ENCODE measurements around the gene BCLAF1.

BCLAF1 gene

DNA sequence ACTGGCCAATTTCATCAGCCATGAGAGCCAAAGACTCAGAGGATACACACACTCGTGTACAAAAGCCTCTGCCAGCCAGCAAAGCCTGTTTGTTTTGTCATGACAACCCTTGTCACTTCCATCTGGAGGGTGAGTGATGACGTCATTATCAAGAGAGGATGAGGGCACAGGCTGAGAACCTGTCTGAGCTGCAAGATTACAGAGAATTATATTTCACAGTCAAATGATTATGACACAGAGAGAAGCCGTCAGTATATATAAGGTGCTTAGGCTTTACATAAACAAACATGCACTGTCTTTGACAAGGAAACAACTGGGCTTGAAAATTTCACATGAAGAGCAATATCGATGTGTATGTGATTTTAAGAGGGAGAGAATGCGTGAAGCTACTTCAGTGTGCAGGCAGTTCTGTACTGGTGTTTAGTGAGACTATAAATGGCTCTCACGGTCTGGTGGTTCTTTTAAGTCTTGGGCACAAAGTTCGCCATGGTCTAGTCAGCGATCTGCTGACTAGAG lies 36.5 kb upstream of the BCLAF1 start:
- Histone ChIP-seq H3K27ac (ENCODE audit: insufficient read depth, low read depth, low read length, poor library complexity, severe bottlenecking) (no peak overlapping the region), H3K4me3 (ENCODE audit: insufficient read depth, low read depth, low read length) (no peak overlapping the region), H3K27me3 (ENCODE audit: control insufficient read depth, insufficient read depth, low read length, poor library complexity, severe bottlenecking) (no peaks in the 10 kb centered on the region), H3K4me1 (ENCODE audit: control insufficient read depth, insufficient read depth, low read length) (peaks cover 2% of the 10 kb centered on the region), H3K36me3 (ENCODE audit: control insufficient read depth, insufficient read depth, low read length) (no peaks in the 10 kb centered on the region), H3K9me3 (ENCODE audit: control insufficient read depth, low read length) (no peaks in the 10 kb centered on the region)
- WGBS, 2 experiments: 87 to 91% methylated on average over 8 of the region's 8 CpGs

DNA sequence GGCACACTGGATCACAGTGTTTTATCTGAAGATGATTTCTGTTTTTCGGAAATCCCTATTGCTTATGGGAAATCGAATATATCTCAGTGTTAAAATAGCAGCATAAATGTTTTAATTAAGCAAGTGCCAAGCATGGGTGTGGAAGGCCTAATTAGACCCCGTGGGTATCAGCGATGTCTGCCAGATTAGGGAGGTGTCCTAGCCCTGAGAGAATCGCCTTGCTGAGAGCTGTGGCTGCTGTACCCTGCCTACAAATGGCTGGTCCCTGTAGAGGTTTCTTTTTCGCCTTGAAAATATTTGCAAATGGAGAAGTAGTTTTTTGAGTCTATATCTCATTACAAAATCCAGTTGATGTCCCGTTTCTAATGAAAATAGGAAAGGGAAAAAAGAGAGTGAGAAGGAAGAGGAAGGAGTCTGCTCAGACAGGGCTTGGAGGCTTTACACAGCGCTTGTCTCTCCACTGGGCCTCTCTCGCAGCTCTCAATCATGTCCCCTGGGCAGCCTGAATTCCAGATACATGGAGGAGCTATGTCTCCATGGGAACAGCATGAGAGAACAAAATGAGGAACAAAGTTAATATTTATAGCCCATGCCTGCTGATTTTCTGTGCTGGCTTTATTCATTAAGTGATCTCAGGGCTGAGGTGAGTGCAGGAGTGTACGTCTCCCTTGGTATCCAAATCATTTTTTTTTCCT lies 35.2 kb upstream of the BCLAF1 start:
- Histone ChIP-seq H3K9me3 (ENCODE audit: control insufficient read depth, low read length) (no peaks in the 10 kb centered on the region), H3K27me3 (ENCODE audit: control insufficient read depth, insufficient read depth, low read length, poor library complexity, severe bottlenecking) (no peaks in the 10 kb centered on the region), H3K4me1 (ENCODE audit: control insufficient read depth, insufficient read depth, low read length) (peaks cover 2% of the 10 kb centered on the region), H3K36me3 (ENCODE audit: control insufficient read depth, insufficient read depth, low read length) (no peaks in the 10 kb centered on the region), H3K27ac (ENCODE audit: insufficient read depth, low read depth, low read length, poor library complexity, severe bottlenecking) (peak overlapping the region; percentile 39), H3K4me3 (ENCODE audit: insufficient read depth, low read depth, low read length) (no peak overlapping the region)
- WGBS, 2 experiments: 83 to 89% methylated on average over 10 of the region's 10 CpGs

DNA sequence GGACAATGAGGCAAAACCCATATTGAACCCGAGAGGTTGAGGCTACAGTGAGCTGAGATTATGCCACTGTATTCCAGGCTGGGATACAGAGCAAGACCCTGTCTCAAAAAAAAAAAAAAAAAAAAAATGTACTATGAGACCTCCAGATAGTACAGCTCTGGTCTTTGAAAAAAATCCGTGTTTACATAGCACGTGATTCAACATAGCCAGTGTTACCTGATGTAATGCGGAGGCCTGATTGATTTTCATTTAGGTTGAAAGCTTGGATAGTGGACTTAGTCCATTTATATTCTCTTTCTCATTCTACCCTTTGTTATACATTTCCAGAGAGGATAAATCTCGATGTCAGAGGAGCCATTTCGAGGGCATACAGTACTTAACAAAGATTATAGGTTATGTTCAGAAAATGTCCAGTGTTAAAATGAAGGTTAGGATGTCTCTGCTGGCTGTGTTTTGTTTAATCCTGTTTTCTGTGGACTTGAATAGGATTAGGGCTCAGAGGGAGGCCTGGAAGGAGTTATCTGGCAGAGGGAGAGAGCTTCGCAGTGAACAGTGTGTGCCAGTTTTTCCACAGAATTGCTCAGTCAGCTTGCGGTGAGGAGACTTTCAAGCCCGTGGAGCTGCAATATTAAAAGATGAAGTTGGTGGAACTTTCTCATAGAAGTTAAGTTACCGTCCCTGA lies 33.9 kb upstream of the BCLAF1 start:
- WGBS, 2 experiments: 88 to 90% methylated on average over 10 of the region's 10 CpGs
- Histone ChIP-seq H3K4me1 (ENCODE audit: control insufficient read depth, insufficient read depth, low read length) (peaks cover 2% of the 10 kb centered on the region), H3K9me3 (ENCODE audit: control insufficient read depth, low read length) (no peaks in the 10 kb centered on the region), H3K36me3 (ENCODE audit: control insufficient read depth, insufficient read depth, low read length) (no peaks in the 10 kb centered on the region), H3K27me3 (ENCODE audit: control insufficient read depth, insufficient read depth, low read length, poor library complexity, severe bottlenecking) (no peaks in the 10 kb centered on the region), H3K27ac (ENCODE audit: insufficient read depth, low read depth, low read length, poor library complexity, severe bottlenecking) (no peak overlapping the region), H3K4me3 (ENCODE audit: insufficient read depth, low read depth, low read length) (no peak overlapping the region)

DNA sequence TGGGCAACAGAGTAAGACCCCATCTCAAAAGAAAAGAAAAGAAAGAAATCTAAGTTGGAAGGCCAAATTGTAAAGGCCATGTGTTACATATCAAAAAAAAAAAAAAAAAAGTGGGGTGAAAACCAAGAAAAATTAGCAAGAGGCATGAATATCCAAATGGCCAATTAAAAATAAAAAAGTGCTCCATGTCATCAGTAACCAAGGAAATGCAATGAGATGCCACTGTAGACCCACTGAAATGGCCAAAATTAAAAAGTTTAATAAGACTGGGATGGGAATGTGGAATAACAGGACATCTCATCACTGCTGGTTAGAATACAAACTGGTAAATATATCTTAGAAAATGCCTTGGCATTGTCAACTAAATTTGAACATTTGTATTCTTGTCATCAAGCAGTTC lies 30.1 kb upstream of the BCLAF1 start:
- Histone ChIP-seq H3K4me3 (ENCODE audit: insufficient read depth, low read depth, low read length) (no peak overlapping the region), H3K27ac (ENCODE audit: insufficient read depth, low read depth, low read length, poor library complexity, severe bottlenecking) (no peak overlapping the region), H3K36me3 (ENCODE audit: control insufficient read depth, insufficient read depth, low read length) (no peaks in the 10 kb centered on the region), H3K9me3 (ENCODE audit: control insufficient read depth, low read length) (no peaks in the 10 kb centered on the region), H3K27me3 (ENCODE audit: control insufficient read depth, insufficient read depth, low read length, poor library complexity, severe bottlenecking) (no peaks in the 10 kb centered on the region), H3K4me1 (ENCODE audit: control insufficient read depth, insufficient read depth, low read length) (peaks cover 2% of the 10 kb centered on the region)

DNA sequence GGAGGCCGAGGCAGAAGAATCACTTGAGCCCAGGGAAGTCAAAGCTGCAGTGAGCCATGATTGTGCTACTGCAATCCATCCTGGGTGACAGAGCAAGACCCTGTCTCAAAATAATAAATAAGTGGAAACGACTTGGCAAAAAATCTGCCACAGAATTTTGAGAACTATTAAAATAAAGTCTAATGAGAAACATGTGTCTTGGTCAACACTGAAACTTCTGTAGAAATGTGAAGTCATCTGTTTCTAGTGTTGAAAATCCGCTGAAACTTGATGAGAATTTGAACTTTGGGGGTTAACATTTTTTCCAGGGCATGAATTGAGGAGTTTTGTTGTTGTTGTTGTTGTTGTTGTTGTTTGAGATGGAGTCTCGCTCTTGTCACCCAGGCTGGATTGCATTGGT lies 29.0 kb upstream of the BCLAF1 start:
- Histone ChIP-seq H3K4me3 (ENCODE audit: insufficient read depth, low read depth, low read length) (no peak overlapping the region), H3K36me3 (ENCODE audit: control insufficient read depth, insufficient read depth, low read length) (no peaks in the 10 kb centered on the region), H3K4me1 (ENCODE audit: control insufficient read depth, insufficient read depth, low read length) (peaks cover 1% of the 10 kb centered on the region), H3K27ac (ENCODE audit: insufficient read depth, low read depth, low read length, poor library complexity, severe bottlenecking) (no peak overlapping the region), H3K9me3 (ENCODE audit: control insufficient read depth, low read length) (no peaks in the 10 kb centered on the region), H3K27me3 (ENCODE audit: control insufficient read depth, insufficient read depth, low read length, poor library complexity, severe bottlenecking) (no peaks in the 10 kb centered on the region)
- WGBS, 2 experiments: 89 to 90% methylated on average over 4 of the region's 4 CpGs

DNA sequence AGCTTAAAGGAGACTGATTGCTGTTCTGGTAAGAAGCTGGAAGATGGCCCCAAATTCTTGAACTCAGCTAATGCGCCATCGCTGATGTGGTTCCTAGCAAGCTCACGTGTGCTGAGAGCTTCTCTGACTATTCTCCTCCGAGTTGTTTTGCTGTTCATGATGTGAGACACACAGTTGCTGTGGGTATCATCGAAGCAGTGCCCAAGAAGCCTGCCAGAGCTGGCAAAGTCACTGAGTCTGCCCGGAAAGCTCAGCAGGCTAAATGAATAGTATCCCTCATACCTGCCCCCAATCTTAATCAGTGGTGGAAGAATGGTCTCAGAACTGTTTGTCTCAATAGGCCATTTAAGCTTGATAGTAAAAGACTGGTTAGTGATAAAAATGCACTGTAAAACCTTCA lies 28.3 kb upstream of the BCLAF1 start:
- Histone ChIP-seq H3K9me3 (ENCODE audit: control insufficient read depth, low read length) (no peaks in the 10 kb centered on the region), H3K27me3 (ENCODE audit: control insufficient read depth, insufficient read depth, low read length, poor library complexity, severe bottlenecking) (no peaks in the 10 kb centered on the region), H3K4me3 (ENCODE audit: insufficient read depth, low read depth, low read length) (no peak overlapping the region), H3K4me1 (ENCODE audit: control insufficient read depth, insufficient read depth, low read length) (no peaks in the 10 kb centered on the region), H3K36me3 (ENCODE audit: control insufficient read depth, insufficient read depth, low read length) (no peaks in the 10 kb centered on the region), H3K27ac (ENCODE audit: insufficient read depth, low read depth, low read length, poor library complexity, severe bottlenecking) (no peak overlapping the region)
- WGBS, 2 experiments: 76 to 82% methylated on average over 6 of the region's 6 CpGs

DNA sequence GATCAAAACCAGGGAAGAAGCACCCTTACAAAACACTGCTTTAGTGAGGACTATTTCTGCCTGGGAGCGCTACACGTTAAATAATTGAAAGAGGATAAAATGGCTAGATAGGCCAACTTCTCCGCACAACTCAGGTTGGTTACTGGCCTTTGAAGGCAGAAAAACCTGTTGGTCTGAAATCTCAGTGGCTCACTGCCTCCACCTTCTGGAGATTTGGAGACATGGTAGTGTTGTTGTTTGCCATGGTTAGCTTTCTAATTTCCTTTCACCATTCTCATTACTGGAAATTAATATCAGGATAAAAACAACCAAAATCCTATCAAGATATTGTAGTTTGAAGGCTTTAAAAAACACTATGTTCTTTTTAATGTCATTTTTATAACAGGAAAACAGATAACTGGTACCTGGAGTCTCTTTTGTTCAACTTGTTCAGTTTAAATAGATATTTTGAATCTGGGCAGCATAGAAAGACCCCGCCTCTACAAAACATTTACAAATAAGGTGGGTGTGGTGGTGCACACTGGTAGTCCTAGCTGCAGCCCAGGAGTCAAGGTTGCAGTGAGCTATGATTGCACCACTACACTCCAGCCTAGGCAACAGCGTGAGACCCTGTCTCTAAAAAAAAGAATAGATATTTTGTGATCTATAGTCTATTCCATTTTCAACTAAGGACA lies 27.5 kb upstream of the BCLAF1 start:
- Histone ChIP-seq H3K27ac (ENCODE audit: insufficient read depth, low read depth, low read length, poor library complexity, severe bottlenecking) (no peak overlapping the region), H3K9me3 (ENCODE audit: control insufficient read depth, low read length) (no peaks in the 10 kb centered on the region), H3K4me3 (ENCODE audit: insufficient read depth, low read depth, low read length) (no peak overlapping the region), H3K27me3 (ENCODE audit: control insufficient read depth, insufficient read depth, low read length, poor library complexity, severe bottlenecking) (no peaks in the 10 kb centered on the region), H3K4me1 (ENCODE audit: control insufficient read depth, insufficient read depth, low read length) (no peaks in the 10 kb centered on the region), H3K36me3 (ENCODE audit: control insufficient read depth, insufficient read depth, low read length) (no peaks in the 10 kb centered on the region)
- WGBS, 2 experiments: 48 to 51% methylated on average over 5 of the region's 5 CpGs

DNA sequence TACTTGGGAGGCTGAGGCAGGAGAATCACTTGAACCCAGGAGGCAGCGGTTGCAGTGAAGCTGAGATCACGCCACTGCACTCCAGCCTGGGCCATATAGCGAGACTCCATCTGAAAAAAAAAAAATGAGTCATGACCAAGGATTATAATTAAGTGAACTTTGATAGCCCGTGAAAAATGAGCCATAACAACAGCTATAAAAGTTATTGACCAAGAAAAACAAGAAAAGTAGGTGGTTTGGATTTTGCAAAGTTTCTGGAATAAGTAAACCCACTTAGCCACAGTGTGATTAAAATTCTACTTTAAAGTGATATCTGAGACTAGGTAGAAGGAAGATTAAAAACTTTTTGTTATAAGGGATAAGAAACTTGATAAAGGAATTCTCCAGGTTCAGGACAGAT lies 25.9 kb upstream of the BCLAF1 start:
- 91 to 98% methylated on average over 3 to 4 of the region's 4 CpGs for WGBS, 2 experiments
- Histone ChIP-seq H3K27me3 (ENCODE audit: control insufficient read depth, insufficient read depth, low read length, poor library complexity, severe bottlenecking) (no peaks in the 10 kb centered on the region), H3K27ac (ENCODE audit: insufficient read depth, low read depth, low read length, poor library complexity, severe bottlenecking) (no peak overlapping the region), H3K4me1 (ENCODE audit: control insufficient read depth, insufficient read depth, low read length) (no peaks in the 10 kb centered on the region), H3K9me3 (ENCODE audit: control insufficient read depth, low read length) (no peaks in the 10 kb centered on the region), H3K36me3 (ENCODE audit: control insufficient read depth, insufficient read depth, low read length) (no peaks in the 10 kb centered on the region), H3K4me3 (ENCODE audit: insufficient read depth, low read depth, low read length) (no peak overlapping the region)

DNA sequence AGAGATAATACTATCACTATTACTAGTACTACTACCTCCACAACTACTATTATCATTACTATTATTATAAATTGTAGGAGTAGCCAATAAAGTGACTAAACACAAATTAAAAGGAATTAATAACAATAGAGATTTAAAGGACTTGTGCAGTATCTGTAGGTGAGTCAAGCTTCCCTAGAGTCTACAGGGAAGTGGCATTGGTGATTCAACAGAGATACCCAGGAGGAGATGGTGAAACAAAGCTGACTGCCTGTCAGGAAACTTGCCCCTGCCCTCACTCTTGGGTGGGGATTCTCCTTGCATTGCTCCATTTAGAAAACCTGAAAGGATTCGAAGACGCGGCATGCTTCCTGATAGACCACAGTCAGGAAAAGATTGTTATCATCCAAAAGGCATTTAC lies 23.3 kb upstream of the BCLAF1 start:
- no peaks in the 10 kb centered on the region for H3K36me3 ChIP-seq (ENCODE audit: control insufficient read depth, insufficient read depth, low read length)
- H3K9me3 ChIP-seq (ENCODE audit: control insufficient read depth, low read length): no peaks in the 10 kb centered on the region
- H3K27ac ChIP-seq (ENCODE audit: insufficient read depth, low read depth, low read length, poor library complexity, severe bottlenecking): no peak overlapping the region
- no peak overlapping the region for H3K4me3 ChIP-seq (ENCODE audit: insufficient read depth, low read depth, low read length)
- WGBS, 2 experiments: 98% methylated on average over 3 of the region's 3 CpGs
- H3K27me3 ChIP-seq (ENCODE audit: control insufficient read depth, insufficient read depth, low read length, poor library complexity, severe bottlenecking): no peaks in the 10 kb centered on the region
- no peaks in the 10 kb centered on the region for H3K4me1 ChIP-seq (ENCODE audit: control insufficient read depth, insufficient read depth, low read length)

DNA sequence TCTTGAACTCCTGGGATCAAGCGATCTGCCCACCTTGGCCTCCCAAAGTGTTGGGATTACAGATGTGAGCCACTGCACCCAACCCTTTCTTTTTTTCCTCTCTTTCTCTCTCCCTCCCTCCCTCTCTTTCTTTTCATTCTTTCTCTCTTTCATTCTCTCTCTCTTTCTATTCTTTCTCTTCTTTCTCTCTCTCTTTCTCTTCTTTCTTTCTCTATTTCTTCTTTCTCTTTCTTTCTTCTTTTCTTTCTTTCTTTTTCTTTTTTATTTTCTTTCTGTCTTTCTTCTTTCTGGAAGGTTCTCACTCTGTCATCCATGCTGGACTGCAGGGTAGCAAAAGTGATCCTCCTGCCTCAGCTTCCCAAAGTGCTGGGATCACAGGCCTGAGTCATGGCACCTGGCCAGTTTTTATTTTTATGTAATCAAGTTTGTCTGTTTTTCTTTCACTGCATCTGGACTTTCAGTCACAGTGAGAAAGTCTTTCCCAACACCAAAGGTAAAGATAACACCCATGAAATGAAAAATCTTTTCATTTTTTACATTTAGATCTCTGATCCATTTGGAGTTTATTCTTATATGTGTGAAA lies 20.2 kb upstream of the BCLAF1 start:
- 85 to 86% methylated on average over 1 of the region's 1 CpG for WGBS, 2 experiments
- Histone ChIP-seq H3K27ac (ENCODE audit: insufficient read depth, low read depth, low read length, poor library complexity, severe bottlenecking) (no peak overlapping the region), H3K36me3 (ENCODE audit: control insufficient read depth, insufficient read depth, low read length) (no peaks in the 10 kb centered on the region), H3K4me3 (ENCODE audit: insufficient read depth, low read depth, low read length) (no peak overlapping the region), H3K9me3 (ENCODE audit: control insufficient read depth, low read length) (no peaks in the 10 kb centered on the region), H3K4me1 (ENCODE audit: control insufficient read depth, insufficient read depth, low read length) (no peaks in the 10 kb centered on the region), H3K27me3 (ENCODE audit: control insufficient read depth, insufficient read depth, low read length, poor library complexity, severe bottlenecking) (no peaks in the 10 kb centered on the region)

Data from ectodermal cell (in vitro differentiated cells).